Kidney (tissue), 14 donors: ENCODE data around the gene RGS17. TPM values are rescaled to one million over a fixed set of nuclear protein-coding genes. Genes with fewer than 3 reads are reported as not detected.

Experiments
- DNase-seq, 5 donors: peaks; one replicate each; pipeline ENCODE4 v3.0.0-alpha.2; 2013 to 2020
- FAIRE-seq: peaks from 2 replicates; lab custom pipeline; 2012; peaks lifted over from hg19 to GRCh38; lab: Jason Lieb, UNC
- H3K27ac ChIP-seq, 2 donors: one replicate each; pipeline ENCODE4 v1.7.0; 2013; ENCODE audit warnings: low read depth in 2 of 2, low read length in 2 of 2, inconsistent platforms in 1 of 2
- H3K27me3 ChIP-seq: one replicate; pipeline ENCODE4 v1.7.1; 2013; ENCODE audit warnings: low read length, inconsistent platforms; ENCODE audit not compliant: control insufficient read depth, insufficient read depth
- H3K36me3 ChIP-seq, 3 donors: one replicate each; pipeline versions ENCODE4 v1.7.0 to v1.7.1; 2013; ENCODE audit warnings: low read length in 3 of 3, control low read depth in 1 of 3, inconsistent platforms in 1 of 3; ENCODE audit not compliant: insufficient read depth in 3 of 3, control insufficient read depth in 2 of 3
- H3K4me1 ChIP-seq, 3 donors: one replicate each; pipeline versions ENCODE4 v1.7.0 to v1.7.1; 2013; ENCODE audit warnings: low read length in 3 of 3, inconsistent platforms in 1 of 3, low read depth in 1 of 3; ENCODE audit not compliant: control insufficient read depth in 2 of 3, insufficient read depth in 2 of 3
- H3K4me3 ChIP-seq, 3 donors: one replicate each; pipeline versions ENCODE4 v1.7.0 to v1.8.1; 2013; ENCODE audit warnings: low read length in 3 of 3, control low read depth in 1 of 3, inconsistent platforms in 1 of 3
- H3K9ac ChIP-seq, 3 donors: one replicate each; pipeline versions ENCODE4 v1.7.0 to v1.7.1; 2013; ENCODE audit warnings: low read length in 3 of 3, control low read depth in 1 of 3, inconsistent platforms in 1 of 3
- H3K9me3 ChIP-seq, 3 donors: one replicate each; pipeline versions ENCODE4 v1.7.0 to v1.7.1; 2013; ENCODE audit warnings: low read length in 3 of 3, control low read depth in 1 of 3, inconsistent platforms in 1 of 3; ENCODE audit not compliant: control insufficient read depth in 2 of 3, insufficient read depth in 1 of 3
- CTCF ChIP-seq: IDR thresholded peaks from 3 replicates; pipeline ENCODE4 v1.5.1; 2012; ENCODE audit warnings: mild to moderate bottlenecking, moderate library complexity, borderline replicate concordance; ENCODE audit not compliant: insufficient read depth; ENCODE audit errors: extremely low read depth
- intact Hi-C: fragments of 100-400 bp; cut with DNase I; formaldehyde crosslinking; loops from one replicate; pipeline ENCODE4 v1.11.1; 2022
- polyA plus RNA-seq: library from polyadenylated mRNA; stranded (reverse); fragments of 350-450 nt; fragmentation: Illumina TruSeq; extraction: RNeasy Lipid Tissue Mini Kit (QIAGEN cat#74804); gene quantifications from one replicate; pipeline ENCODE4 v1.2.3, GENCODE V29; 2014; ENCODE audit warnings: low read depth, low replicate concordance; ENCODE audit not compliant: insufficient read depth
- total RNA-seq: library from RNA; stranded (reverse); fragmentation: NEBNext Ultra II Directional; extraction: Animal tissue kit (Norgen Biotek cat#: 25700); gene quantifications from one replicate; pipeline ENCODE4 v1.2.1, GENCODE V29; 2021
- donor health status: control.
- donor health status: control.
- donor health status: control.
- donor health status: control.
- donor health status: control.
- donor health status: DM: yes; HTN: yes; CAD: no.
- donor health status: Normal renal cell carcinoma (clear cell type).

Gene RGS17
- total and polyA plus RNA-seq, 2 donors from 2014 or later, result 0.28 TPM; not detected in 1

GRCh38 chr6:153167907-153168306 lies 36.8 kb upstream of the RGS17 start:
- no peak for FAIRE-seq

GRCh38 chr6:153167061-153167891 lies 36.2 kb upstream of the RGS17 start:
- no peaks in the 10 kb centered on the region for H3K36me3 ChIP-seq
- no peaks in the 10 kb centered on the region for H3K27me3 ChIP-seq
- intact Hi-C loops, result no loop called here
- no peak overlapping the region for H3K4me3 ChIP-seq
- no peaks in the 10 kb centered on the region for H3K9me3 ChIP-seq
- DNase-seq (no peak), FAIRE-seq (no peak)
- no peak overlapping the region for H3K27ac ChIP-seq
- H3K4me1 ChIP-seq, result no peaks in the 10 kb centered on the region
- no peak overlapping the region for H3K9ac ChIP-seq
- no peak for TF ChIP-seq CTCF

More at GRCh38 chr6:153167907-153168306, 36.8 kb upstream of the RGS17 start:
- H3K36me3 ChIP-seq, result no peaks in the 10 kb centered on the region
- TF ChIP-seq CTCF, result no peak
- no peak overlapping the region for H3K9ac ChIP-seq
- H3K4me1 ChIP-seq, result no peaks in the 10 kb centered on the region
- intact Hi-C loops, result no loop called here
- no peak for DNase-seq
- no peak overlapping the region for H3K27ac ChIP-seq
- H3K27me3 ChIP-seq, result no peaks in the 10 kb centered on the region
- H3K9me3 ChIP-seq, result no peaks in the 10 kb centered on the region
- no peak overlapping the region for H3K4me3 ChIP-seq

- Histone ChIP-seq H3K9ac (no peak overlapping the region), H3K27ac (no peak overlapping the region), H3K9me3 (no peaks in the 10 kb centered on the region), H3K27me3 (no peaks in the 10 kb centered on the region), H3K4me3 (no peak overlapping the region), H3K36me3 (no peaks in the 10 kb centered on the region), H3K4me1 (no peaks in the 10 kb centered on the region)
- DNase-seq, result no peak
- FAIRE-seq, result no peak
- intact Hi-C loops, result no loop called here
- no peak for TF ChIP-seq CTCF
Measured at GRCh38 chr6:153162646-153163045, 31.6 kb upstream of the RGS17 start.
